Fibroblast of lung (primary cell): ENCODE measurements around the gene GPR75.

Experiments
- CTCF ChIP-seq, 2 donors: IDR thresholded peaks in 1 of 2; conservative IDR thresholded peaks in 1 of 2; 1 replicate in 1 of 2; 2 replicates in 1 of 2; pipeline ENCODE4 v1.5.1; 2011 to 2012; ENCODE audit warnings: low read length in 2 of 2, control low read depth in 1 of 2, inconsistent platforms in 1 of 2, low read depth in 1 of 2, mild to moderate bottlenecking in 1 of 2
- EZH2 ChIP-seq: IDR thresholded peaks from 2 replicates; pipeline ENCODE4 v1.5.1; 2012; ENCODE audit warnings: low read length, control low read depth, mild to moderate bottlenecking; ENCODE audit errors: missing control alignments

GRCh38 chr2:53826587-53827397, 33.0 kb downstream of the GPR75 start:
- TF ChIP-seq CTCF (conservative IDR thresholded peaks at IDR 0.05 in 1 of 2, IDR thresholded peaks at IDR 0.05 in 1 of 2; ENCODE audit: low read depth in 1 of 2, low read length in 2 of 2) (no peak), EZH2 (no peak)
